GM19372 (cell line): ENCODE data around the gene SLAMF1.

Source experiments
- ATAC-seq: cut with Tn5 transposase; IDR thresholded peaks from one replicate; pipeline ENCODE4 v1.9.1; 2021; ENCODE audit warnings: mild to moderate bottlenecking, low read depth, moderate library complexity; ENCODE audit not compliant: unreplicated experiment

Gene SLAMF1

DNA sequence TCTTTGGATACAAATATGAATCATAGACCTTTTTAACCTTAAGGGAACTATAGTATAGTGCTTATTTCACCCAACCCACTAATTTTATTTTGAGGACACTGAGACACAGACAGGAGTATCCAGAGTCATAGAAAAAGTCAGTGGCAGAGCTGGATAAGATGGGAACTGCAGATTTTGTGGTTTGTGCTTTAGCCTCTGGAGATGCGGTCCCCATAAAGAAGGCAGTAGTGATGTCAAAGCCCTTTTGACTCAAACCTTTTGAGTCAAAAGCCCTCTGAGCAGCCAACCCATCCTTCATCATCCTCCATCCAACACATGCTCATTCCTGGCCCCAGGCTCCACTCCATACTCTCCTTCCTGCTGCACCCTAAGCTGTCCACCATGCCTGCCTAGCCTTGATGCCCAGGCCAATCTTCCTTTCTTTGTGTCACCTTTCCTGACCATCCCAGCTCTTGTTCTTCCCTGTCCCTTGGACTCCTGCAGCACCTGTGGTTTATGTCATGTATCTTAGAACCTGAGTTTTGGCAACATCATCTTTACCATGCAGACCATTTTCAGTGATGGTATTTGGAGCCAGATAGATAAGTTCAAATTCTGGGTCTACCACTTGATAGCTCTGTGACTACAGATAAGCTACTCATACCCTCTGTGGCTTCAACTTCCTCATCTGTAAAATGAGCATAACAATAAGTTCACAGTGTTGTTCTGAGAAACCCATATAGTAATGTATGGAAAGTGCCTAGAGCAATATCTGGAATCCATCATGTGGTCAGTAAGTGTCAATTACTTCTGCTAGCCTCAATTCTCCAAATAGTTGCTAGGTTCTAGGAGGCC, 20.1 kb downstream of the SLAMF1 start:
- ATAC-seq = no peak

DNA sequence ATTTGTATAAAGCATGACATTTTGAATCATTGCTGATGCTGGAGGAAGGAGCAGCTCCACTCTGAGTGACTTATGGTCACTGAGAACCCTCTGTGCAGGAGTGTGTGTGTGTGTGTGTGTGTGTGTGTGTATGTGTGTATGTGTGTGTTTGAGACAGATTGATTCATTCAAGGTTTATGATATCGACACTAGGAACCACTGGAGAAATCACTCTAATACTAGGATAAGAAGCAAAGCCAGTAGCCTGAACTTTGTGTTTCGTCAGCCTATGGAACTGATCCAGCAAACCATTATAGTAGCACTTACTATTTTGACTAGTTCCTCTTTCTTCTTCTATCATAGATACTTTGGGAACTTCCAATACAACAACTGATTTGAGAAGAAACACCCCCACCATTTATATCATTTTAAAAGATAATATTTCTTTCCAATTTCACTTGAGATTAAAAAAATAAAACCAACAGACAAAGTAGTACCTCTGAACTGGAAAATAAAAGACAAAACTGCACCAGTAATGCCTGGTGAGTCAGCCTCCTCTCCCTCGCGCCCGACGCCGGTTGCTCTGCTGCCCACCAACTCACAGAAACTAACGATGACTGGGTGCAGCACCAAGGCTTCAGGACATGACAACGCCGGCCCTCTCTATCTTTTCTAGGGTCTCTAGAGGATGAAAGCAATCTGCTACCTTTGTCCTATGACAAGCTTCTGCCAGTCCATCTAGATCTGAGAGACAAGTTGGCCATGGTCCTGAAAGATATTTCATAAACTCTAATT, 20.9 kb downstream of the SLAMF1 start:
- ATAC-seq = no peak

DNA sequence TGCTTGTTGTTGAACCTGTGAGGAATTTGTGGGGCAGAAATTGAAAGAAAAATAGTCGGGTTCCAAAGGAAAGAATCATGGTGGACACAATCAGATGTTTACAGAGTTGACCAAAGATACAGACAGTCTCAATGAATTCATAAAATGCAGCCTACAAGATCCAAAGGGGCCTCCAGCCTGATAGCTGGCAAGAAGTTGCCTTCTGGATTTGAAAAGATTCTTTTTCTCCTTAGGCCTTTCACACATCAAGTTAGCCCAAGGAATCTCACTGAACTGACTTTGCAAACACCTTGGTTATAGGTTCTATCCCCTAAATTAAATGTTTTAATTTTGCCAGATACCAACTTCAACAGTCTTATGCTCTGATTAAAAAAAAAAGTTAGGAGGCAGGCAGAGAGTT, 21.5 kb downstream of the SLAMF1 start:
- ATAC-seq = no peak

DNA sequence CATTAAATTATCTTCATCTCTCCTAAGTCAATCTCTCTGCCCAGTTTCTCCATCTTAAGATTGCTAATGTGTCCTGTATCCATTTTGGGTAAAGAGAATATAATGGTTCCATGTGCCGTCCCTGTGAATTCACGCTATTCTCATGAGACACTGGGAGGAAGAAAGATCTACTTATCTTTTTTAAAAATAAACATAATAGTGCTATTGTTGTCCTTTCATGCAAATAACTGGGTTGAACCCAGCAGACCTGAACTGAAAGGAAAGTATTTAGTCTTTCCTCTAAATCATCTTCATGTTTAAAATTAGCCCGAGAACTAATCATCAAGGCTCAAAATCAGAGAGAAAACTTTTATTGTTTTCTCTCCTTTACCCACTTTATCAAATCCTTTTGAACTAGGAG, 22.4 kb downstream of the SLAMF1 start:
- no peak for ATAC-seq

DNA sequence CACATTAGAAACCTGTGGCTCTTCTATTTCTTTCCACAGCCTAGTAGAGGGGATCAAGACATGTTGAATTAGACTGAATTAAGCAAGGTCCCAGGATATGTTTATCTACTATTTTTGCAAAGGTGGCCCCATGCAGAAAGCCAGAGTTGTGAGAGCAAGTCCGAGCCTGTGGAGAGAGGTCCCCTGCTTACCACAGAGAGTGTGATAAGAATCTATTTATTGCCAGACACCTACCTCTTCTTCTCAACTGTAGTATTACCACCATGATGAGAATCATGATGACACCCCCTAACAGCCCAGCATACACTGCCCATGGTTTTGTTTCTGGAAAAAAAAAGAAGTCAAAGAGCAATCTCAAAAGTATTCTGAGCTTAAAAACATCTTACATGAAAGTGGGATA, 23.0 kb downstream of the SLAMF1 start:
- ATAC-seq = no peak

DNA sequence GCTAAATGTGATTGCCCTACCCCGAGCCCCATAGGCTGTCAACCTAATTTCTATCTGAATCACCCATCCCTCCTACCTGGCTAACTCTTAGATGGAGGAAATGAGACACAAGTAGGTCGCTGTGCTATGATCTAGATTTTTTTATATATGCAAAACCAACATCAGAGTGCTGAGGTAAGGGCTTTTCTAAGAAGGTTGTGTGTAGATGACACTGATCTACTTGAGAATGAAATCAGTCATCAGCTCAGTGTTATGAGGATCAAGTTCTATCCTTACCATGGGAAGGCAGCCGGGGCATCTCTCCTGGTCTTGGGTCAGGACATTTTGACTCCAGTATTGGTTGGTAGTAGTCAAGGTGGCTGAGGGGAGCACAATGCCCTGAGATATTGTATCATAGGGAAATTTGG, 23.6 kb downstream of the SLAMF1 start:
- ATAC-seq = no peak

DNA sequence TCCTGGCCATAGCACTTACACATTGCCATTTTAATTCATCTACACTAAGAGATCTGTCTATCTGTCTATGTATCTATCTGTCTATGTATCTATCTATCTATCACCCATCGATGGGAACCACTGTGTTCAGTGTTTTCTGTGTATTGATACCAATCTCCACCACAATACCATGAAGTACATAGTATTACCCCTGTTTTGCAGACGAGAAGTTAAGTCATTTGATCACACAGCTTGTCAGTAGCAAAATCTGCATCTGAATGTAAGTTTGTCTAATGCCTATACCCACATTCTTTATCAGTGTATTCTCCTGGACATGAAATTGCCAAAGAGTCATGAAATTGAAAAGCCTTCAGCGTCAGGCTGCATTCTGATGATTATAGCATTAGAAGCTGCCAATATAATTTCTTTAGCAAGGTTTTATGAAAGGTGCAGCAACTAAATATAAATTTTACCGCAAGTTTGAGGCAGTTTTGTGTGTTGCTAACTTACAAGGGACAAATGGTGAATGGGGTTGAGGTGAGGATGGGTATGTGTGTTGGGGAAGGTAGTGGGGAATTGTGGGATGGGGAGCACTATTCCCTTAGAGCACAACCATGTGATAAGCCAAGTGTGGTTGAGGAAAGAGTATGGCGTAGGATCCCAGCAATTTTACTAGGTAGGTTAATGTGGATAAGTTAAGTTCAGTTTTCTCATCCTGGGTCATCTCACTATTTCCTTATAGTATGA, 24.2 kb downstream of the SLAMF1 start:
- ATAC-seq = no peak

DNA sequence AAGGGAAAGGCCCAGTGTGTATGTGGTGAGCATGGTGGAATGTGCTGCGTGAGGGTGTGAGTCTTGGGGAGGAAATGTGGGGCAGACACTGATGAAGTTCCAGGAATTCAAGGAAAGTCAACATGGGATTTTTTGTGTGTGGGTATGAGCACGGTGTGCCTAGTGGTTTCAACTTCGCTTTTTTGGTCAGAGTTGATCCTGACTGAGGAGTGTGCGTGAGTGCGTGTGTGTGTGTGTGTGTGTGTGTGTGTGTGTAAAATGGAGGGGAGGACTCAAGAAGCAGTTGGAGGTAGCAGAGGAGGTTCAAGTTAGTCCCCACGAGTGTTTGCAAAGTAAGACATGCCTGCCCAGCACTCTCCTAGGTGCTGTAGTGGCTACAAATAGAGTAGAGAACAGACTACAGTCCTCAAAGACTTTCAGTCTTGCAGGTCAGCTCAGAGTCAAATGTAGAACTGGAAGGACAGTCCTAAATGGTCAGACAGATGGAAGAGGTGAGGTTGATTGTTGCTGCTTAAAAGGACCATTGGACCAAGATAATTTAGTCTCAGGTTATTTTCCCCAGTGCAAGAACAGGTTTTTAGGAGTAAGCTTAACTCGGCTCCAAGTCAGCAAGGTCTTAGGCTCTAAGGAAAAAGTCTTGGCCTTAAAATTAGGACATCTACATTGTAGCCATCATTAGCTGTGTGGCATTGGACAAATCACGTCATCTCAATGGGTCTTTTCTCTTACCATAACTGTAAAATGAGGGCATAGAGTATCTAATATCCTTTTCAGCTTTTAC, 25.0 kb downstream of the SLAMF1 start:
- ATAC-seq = no peak

DNA sequence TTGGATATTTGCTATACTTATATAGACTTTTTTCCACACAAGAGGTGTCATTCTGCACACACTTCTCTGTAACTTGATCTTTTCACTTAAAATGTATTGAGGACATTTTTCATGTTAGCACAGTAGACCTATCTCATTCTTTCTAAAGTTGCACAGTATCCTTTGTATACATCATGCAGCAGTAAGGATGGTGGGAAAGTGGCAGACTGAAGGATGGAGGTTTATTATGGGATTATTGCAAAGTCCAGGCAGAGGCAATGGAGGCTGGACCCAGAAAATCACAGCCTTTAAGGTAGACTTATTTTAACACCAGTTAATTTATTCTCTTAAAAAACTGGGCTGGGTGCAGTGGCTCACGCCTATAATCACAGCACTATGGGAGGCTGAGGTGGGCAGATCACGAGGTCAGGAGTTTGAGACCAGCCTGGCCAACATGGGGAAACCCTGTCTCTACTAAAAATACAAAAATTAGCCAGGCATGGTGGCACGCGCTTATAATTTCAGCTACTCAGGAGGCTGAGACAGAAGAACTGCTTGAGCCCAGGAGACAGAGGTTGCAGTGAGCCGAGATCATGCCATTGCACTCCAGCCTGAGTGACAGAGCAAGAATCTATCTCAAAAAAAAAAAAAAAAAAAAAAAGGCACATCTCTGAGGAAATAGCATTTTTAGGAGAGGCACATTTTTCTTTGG, 25.8 kb downstream of the SLAMF1 start:
- no peak for ATAC-seq

DNA sequence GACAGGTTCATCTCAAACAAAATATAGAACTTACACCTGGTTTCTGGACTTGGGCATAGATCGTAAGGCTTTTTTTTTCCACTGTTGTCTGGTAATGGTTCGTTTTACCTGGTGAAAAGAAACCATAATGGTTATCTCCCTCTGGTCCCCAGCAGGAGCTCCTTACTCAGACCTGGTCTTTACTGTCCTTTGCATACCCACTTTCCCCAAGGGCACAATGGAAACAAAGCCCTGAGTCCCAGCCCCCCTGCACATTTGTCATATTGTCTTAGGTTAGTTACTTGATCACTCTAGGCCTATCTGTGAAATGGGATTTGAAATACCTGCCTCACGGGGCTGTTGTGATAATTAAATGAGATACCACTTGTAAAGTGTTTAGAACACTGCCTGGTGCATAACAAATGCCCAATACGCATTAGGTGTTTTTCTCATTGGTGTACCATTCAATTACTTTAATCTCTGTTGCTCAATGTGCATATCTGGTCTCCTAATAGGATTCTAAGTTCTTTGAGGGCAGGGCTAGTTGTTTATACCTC, 27.0 kb downstream of the SLAMF1 start:
- no peak for ATAC-seq

DNA sequence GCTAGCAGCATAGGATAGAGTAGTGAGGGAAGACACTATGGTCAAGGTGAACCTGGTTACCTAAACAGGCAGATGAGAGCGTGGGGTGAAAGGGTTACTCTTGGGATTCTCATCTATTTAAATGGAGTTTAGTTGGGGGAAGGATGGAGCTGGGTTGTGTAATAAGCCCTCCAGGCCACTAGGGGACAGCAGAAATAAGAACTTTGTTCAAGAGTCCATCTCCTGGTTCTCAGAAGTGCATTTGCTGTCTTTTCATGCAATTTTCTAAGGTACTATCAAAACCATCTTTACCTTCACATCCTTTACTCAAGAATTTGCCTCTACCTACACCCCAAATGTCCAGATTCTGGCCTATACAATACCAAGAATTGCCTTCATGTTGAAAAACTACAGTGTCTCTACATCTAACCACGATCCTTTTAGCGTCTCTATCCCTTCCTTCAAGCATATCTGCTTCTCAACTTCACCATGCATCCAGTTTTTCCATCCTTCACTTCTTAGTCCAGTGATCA, 28.0 kb downstream of the SLAMF1 start:
- ATAC-seq = no peak

DNA sequence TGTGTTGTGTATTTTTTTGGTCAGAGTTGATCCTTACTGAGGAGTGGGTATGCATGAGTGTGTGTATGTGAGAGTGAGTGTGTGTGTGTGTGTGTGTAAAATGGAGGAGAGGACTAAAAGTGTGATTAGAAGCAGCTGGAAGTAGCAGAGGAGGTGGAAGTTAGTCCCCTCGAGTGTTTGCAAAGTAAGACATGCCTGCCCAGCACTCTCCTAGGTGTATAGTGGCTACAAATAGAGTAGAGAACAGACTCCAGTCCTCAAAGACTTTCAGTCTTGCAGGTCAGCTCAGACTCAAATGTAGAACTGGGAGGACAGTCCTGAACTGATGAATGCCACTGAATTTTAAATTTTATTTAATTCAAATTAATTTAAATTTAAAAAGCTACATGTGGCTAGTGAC, 28.5 kb downstream of the SLAMF1 start:
- ATAC-seq = no peak

DNA sequence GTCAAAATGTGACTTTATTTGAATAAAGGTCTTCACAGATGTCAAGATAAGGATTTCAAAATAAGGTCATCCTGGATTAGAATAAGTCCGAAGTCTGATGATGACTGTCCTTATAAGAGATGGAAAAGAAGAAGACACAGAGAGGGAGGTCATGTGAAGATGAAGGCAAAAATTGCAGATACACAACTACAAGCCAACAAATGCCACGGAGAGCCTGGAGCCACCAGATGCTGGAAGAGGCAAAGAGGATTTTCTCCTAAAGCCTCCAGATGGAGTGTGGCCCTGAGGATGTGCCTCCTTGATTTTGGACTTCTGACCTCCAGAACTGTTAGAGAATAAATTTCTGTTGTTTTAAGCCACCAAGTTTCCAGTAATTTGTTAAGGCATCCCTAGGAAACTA, 31.2 kb downstream of the SLAMF1 start:
- ATAC-seq = no peak

DNA sequence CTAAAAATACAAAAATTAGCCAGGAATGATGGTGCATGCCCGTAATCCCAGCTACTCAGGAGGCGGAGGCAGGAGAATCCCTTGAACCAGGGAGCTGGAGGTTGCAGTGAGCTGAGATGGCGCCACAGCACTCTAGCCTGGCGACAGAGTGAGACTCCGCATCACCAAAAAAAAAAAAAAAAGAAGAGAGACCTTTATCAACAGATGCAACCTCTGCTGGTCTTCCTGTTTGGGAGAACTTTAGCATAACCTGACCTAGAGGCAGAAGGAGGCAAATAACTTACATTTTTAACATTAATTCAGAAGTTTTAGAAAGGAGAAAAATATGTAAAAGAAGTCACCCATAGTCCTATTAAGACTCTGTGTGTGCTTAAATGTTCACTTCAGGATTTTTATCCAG, 32.4 kb downstream of the SLAMF1 start:
- ATAC-seq = no peak

DNA sequence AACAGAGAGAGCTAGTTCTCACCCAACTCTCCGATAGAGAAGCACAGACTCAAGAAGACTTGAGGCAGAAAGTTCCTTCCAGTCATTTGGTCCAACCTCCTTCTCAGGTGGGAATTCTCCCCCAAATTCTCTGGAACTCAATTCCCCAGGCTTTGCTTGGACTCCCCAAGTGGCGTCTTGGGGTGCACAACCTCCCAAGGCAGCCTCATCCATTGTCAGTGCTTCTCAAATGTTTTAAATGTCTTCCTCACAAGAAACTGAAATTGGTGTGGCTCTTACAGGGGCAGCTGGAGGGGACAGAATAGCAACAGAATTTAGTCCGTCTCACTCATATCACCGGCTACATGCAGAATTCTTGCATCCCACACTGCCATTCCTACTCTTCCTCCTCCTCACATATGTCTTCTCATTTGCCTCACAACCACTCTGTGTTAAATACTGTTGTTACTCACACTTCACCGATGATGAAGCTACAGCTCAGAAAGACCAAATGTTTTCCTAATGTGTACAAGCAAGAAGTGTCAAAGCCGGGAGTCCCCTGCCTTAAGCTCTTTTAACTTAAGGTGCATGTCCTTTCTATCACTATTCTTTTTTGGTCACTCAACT, 34.1 kb downstream of the SLAMF1 start:
- ATAC-seq = no peak

DNA sequence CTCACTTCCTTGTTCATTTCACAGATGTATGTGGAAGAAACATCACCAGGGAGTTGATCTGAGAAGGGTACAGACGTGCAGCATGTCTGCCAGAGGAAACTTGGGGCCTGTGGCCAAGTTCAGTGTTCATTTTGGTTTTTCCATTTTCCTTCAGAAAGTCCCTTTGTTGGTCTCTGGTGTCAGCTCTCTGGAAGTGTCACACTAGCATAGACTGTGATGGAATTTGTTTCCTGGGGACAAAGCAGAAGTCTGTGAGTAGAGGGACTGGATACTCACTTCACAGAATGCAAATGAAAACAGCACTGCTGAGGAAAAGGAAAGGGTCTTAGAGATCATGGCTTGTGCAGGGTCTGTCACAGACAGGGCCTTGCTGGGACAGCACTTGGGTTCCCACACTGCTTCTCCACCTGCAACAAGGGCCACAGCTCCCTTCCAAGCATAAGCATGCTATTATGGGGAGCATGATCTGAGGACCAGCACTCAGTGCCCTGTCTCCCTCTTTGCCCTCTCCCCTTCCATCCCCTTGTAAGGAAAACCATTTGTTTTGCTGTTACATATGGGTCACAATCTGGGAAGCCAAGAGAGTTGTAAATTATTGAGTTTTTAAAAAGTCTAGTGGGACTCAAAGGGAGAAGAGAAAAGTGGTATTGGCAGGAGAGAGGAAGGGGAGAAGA, 36.1 kb downstream of the SLAMF1 start:
- no peak for ATAC-seq

DNA sequence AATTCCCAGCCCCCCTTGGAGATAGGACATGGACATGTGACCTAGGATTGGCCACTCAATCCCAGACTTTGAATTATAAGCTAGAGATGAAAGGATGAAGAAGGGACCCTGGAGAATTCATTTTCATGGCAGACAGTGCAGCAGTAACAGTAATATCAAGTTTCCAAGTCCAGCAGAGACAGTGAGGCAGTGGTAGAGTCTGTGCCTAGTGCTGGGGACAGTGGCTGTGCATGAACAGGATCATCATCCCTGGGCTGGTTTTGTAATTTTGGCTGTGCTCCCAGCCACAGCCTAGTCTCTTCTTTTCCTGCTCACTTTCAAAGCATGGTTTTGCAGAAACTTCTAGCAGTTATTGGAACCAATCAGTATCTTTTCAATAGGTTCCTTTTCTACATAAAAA, 37.9 kb downstream of the SLAMF1 start:
- ATAC-seq = no peak

DNA sequence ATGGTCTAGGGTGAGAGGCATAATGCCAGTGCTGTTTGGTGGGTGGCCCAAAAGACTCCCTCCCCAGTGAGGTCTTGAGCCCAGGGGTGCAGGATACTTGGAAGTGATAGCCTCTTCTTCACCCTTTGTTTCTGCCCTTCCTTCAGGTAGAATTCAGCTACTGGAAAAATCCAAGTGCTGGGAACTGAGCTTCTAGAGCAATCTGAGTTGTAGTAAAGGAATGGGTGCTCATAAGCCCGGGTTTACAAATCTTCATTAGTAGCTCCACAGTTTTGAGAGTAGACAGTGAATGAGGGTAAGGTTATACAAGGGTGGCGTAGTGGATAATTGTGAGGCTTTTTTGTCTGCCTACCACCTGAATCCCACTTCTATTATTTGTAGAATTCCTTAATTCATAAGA, 38.3 kb downstream of the SLAMF1 start:
- no peak for ATAC-seq

DNA sequence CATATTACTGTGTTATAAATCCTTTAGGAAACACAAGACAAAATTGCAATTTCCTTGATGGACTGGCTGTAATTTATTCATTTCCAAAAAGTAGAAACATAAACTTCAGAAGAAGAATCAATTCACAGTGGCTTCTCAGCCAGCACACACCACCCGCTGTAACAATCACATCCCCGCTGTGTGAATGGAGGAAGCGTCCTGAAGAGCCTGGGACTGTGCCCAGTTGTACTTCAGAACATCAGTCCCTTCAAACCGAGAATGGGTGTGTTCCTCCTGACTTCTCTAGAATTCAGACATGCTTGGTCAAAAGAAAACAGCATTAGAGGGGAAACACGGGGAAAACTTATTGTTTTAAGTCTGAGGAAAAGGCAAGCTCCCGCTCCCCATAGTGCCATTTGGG, 38.8 kb downstream of the SLAMF1 start:
- no peak for ATAC-seq
